ENCODE results near the gene HACD4. TPM values are rescaled to one million over a fixed set of nuclear protein-coding genes. Genes with fewer than 3 reads are reported as not detected.

HACD4 gene
- total and polyA plus RNA-seq, 2 experiments from 2014 or later = 1.7 to 2.5 TPM

- Histone ChIP-seq H3K27me3 (ENCODE audit: insufficient read depth) (no peaks in the 10 kb centered on the region), H2AFZ (no peak overlapping the region), H3K79me2 (replicated peaks; ENCODE audit: insufficient read depth) (no peaks in the 10 kb centered on the region), H4K20me1 (replicated peaks; ENCODE audit: insufficient read depth) (no peaks in the 10 kb centered on the region), H3K27ac (ENCODE audit: low read depth) (no peak overlapping the region), H3K9me2 (ENCODE audit: insufficient read depth) (no peaks in the 10 kb centered on the region), H3K36me3 (ENCODE audit: insufficient read depth) (no peaks in the 10 kb centered on the region), H3K4me3 (no peak overlapping the region), H3K4me1 (ENCODE audit: insufficient read depth) (peaks cover 12% of the 10 kb centered on the region), H3K4me2 (peak overlapping the region; percentile 36; the same call in 1 of the 2 replicates), H3F3A (replicated peaks; ENCODE audit: low read depth) (no peaks in the 10 kb centered on the region)
- Mint-ChIP-seq H3K4me3 (no peak overlapping the region), H3K4me1 (peaks cover 15% of the 10 kb centered on the region; the same call in 2 of the 3 replicates), H3K27me3 (ENCODE audit: insufficient read depth, low read depth, poor library complexity) (no peaks in the 10 kb centered on the region), H3K27ac (no peak overlapping the region), H3K36me3 (ENCODE audit: low read depth) (peaks cover 13% of the 10 kb centered on the region), H3K9me3 (no peaks in the 10 kb centered on the region)
- DNase-seq (ENCODE audit: low spot score) = no peak
- ATAC-seq = no peak
- no peak for TF ChIP-seq STAT1 (IDR thresholded peaks at IDR 0.05; ENCODE audit: unreplicated experiment)
- no peak for TF ChIP-seq ZNF114 (CRISPR knock-in tag; IDR thresholded peaks at IDR 0.05)
- TF ChIP-seq CTCF (conservative IDR thresholded peaks at IDR 0.05; ENCODE audit: low read depth in 2 of 2) = no peak
Observed at GRCh38 chr9:20996809-20997208, 34.6 kb downstream of the HACD4 start.

GRCh38 chr9:20995616-20996015 lies 35.8 kb downstream of the HACD4 start:
- no peak overlapping the region for H3K4me3 Mint-ChIP-seq
- H3K27me3 ChIP-seq (ENCODE audit: insufficient read depth) = no peaks in the 10 kb centered on the region
- ATAC-seq (no peak), DNase-seq (ENCODE audit: low spot score) (no peak)
- no peaks in the 10 kb centered on the region for H3K9me2 ChIP-seq (ENCODE audit: insufficient read depth)
- H3K4me1 Mint-ChIP-seq = peaks cover 15% of the 10 kb centered on the region; the same call in 2 of the 3 replicates
- no peaks in the 10 kb centered on the region for H3K36me3 ChIP-seq (ENCODE audit: insufficient read depth)
- H3F3A ChIP-seq (replicated peaks; ENCODE audit: low read depth) = no peaks in the 10 kb centered on the region
- no peak overlapping the region for H3K4me2 ChIP-seq
- no peaks in the 10 kb centered on the region for H4K20me1 ChIP-seq (replicated peaks; ENCODE audit: insufficient read depth)
- H2AFZ ChIP-seq = no peak overlapping the region
- peaks cover 12% of the 10 kb centered on the region for H3K4me1 ChIP-seq (ENCODE audit: insufficient read depth)
- no peak overlapping the region for H3K4me3 ChIP-seq
- H3K9me3 Mint-ChIP-seq = 0 out of 3 replicates have a peak, but pooled peaks cover under 1% of the 10 kb centered on the region
- H3K27ac Mint-ChIP-seq = no peak overlapping the region
- no peaks in the 10 kb centered on the region for H3K27me3 Mint-ChIP-seq (ENCODE audit: insufficient read depth, low read depth, poor library complexity)
- no peak overlapping the region for H3K27ac ChIP-seq (ENCODE audit: low read depth)
- H3K36me3 Mint-ChIP-seq (ENCODE audit: low read depth) = peaks cover 17% of the 10 kb centered on the region
- no peaks in the 10 kb centered on the region for H3K79me2 ChIP-seq (replicated peaks; ENCODE audit: insufficient read depth)
- TF ChIP-seq ZNF462 (CRISPR knock-in tag; IDR thresholded peaks at IDR 0.05) (no peak), ZNF331 (CRISPR knock-in tag; IDR thresholded peaks at IDR 0.05; ENCODE audit: low read depth) (no peak), EZH2phosphoT487 (IDR thresholded peaks at IDR 0.05; ENCODE audit: unreplicated experiment) (no peak), ETS1 (IDR thresholded peaks at IDR 0.05) (no peak), REST (IDR thresholded peaks at IDR 0.05; ENCODE audit: unreplicated experiment) (no peak), NANOG (IDR thresholded peaks at IDR 0.05; ENCODE audit: borderline replicate concordance) (no peak), STAT1 (IDR thresholded peaks at IDR 0.05; ENCODE audit: unreplicated experiment) (no peak), JUNB (IDR thresholded peaks at IDR 0.05; ENCODE audit: unreplicated experiment) (no peak)

Measured in GM23338 (cell line).